MM.1S (cell line): ENCODE measurements around the gene HYAL3.

Experiments used
- CTCF ChIP-seq: fragments of 300-600 bp; sonication (generic); IDR thresholded peaks from 2 replicates; pipeline ENCODE4 v1.5.1; 2016; ENCODE audit warnings: antibody characterized with exemption, low read length, mixed read lengths
- EZH2phosphoT487 ChIP-seq: fragments of 300-600 bp; sonication (generic); IDR thresholded peaks from 2 replicates; pipeline ENCODE4 v1.6.1; 2018; ENCODE audit warnings: antibody characterized with exemption, low read length

- TF ChIP-seq CTCF: no peak
- TF ChIP-seq EZH2phosphoT487: no peak
Measured at GRCh38 chr3:50323092-50323600, 23.9 kb upstream of the HYAL3 start.
